GM18517 (cell line): ENCODE data around the gene GALNT18.

ENCODE experiments used
- ATAC-seq: cut with Tn5 transposase; IDR thresholded peaks from one replicate; pipeline ENCODE4 v1.9.1; 2021; ENCODE audit warnings: mild to moderate bottlenecking, moderate library complexity; ENCODE audit not compliant: unreplicated experiment

Gene GALNT18

DNA sequence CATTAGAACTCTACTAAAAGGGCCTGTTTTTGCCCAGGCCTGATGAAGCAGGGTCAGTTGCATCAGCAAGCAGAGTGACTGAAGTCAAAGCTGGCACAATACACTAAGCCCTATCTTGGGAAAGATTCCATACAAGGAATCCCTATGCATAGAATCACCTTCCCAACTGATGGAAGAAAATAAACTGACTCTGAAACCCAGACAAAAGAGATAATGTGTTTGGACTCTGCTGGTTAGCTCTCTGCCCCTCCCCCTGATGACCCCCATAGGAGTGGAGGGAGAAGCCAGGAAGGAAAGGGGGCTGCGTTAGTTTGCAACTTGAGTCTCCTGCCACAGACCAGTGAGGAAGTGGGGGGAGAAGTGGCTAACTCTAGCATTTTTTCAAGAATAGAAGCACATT, 32.9 kb downstream of the GALNT18 start:
- no peak for ATAC-seq

DNA sequence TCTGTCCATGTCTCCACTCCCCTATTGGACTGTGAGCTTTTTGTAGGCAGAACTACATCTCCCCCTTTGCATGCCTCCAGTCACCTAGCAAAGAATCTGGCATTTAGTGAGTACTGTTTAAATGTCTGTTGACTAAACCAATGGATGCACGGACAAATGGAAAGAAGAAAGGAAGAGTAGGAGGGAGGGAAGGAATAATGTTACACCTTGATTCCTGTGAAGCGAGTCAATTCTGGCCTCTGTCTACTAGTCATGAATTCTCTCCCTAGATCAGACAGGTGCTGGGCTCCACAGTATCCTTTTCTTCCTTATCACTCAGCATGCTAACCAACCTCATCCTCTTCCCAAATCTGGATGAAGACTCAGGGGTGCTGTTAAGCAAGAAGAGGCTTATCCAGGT, 33.6 kb downstream of the GALNT18 start:
- no peak for ATAC-seq

- ATAC-seq, result no peak
Observed at GRCh38 chr11:11587122-11587521, 34.7 kb downstream of the GALNT18 start.

DNA sequence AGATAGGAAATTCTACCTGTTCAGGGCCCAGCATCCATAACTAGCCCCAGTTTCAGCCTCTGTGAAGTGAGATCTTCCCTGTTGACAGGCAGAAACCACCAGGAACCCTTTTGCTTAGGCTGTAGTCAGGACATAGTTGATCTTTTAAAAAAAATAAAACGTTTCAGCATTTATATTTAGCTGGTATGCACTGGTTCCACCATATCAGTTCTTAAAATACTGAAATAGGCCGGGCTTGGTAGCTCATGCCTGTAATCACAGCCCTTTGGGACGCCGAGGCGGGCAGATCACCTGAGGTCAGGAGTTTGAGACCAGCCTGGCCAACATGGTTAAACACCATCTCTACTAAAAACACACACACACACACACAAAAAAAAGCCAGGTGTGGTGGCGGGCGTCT, 35.3 kb downstream of the GALNT18 start:
- ATAC-seq, result no peak

- no peak for ATAC-seq
Observed at GRCh38 chr11:11584937-11585336, 36.9 kb downstream of the GALNT18 start.

- no peak for ATAC-seq
Observed at GRCh38 chr11:11584530-11584810, 37.3 kb downstream of the GALNT18 start.

DNA sequence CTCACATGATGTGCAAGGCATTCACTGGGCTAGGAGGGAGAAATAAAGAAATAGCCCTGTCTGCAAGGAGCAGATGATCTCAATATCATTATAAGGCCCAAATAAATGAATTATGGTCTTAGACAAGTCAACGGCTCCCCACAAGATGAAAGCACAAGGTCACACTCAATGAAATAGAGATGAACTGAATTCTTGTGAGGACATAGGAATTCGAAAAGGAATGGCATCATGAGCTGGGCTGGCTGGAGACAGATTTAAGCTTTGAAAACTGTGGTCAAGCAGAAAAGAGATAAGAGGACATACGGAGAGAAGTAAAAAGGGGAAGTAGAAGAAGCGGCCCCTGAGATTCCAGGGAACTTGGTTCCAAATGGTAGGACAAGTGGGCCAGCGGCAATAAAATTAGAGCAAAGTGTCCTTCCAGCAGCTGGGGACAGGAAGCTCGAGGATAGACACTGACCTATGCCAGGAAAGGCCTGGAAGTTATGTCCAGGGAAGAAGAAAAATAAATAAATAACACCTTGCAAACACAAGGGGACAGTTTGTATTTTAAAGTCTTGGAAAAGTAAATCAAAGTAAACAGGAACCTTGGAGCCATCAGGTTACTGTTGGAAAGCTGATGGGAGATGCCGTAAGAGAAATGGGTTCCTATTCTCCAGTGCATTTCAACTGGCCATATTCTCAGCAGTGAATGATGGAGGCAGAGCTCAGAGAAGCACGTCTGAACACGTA, 37.8 kb downstream of the GALNT18 start:
- ATAC-seq, result no peak

DNA sequence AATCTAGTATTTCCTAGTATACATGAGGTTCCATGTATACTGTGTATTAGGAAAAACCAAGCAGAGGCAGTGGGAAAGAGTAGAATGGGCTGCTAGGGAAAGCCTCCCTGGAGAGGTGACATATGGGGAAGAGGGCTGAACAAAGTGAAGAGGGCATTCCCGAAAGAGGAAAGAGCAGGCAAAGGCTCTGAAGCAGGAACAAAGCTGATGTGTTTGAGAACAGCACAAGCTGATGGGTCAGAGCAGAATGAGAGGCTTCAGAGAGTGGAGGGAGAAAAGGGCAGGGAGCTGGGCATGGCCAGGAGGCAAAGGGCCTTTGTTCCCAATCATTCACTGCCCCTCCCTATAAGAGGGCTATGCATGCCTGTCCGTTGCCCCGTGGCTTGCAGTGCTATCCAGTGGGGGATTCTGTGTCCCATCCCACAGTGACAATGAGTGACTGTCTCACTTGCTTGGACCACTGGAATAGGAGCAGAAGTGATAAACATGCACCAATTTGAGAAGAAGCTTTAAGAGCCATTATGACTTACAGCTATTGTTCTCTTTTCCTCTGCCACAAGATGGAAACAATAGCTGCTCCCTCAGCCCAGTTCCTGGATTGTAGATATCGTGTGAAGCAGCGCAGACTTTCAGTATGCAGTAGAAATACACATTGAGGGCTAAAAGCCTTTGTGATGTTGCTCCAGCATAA, 39.6 kb downstream of the GALNT18 start:
- no peak for ATAC-seq

DNA sequence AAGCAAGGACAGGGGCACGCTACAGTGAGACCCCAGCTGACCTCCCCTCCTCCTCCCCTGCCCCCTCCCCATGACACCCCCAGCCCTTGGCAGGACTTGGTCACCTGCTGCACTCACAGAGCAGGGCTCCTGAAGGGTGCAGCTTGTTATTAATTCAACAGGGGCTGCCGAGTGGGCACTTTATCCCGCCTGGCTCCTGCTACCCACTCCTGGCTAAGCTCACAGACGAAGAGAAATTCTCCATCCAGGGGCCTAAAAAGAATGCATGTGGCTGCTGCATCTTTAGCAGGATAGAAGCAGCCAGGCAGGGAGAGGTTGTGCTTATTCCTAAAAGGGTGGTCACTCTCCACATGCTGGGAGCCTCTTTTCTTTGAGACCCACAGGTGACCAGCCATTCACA, 40.3 kb downstream of the GALNT18 start:
- ATAC-seq, result no peak

DNA sequence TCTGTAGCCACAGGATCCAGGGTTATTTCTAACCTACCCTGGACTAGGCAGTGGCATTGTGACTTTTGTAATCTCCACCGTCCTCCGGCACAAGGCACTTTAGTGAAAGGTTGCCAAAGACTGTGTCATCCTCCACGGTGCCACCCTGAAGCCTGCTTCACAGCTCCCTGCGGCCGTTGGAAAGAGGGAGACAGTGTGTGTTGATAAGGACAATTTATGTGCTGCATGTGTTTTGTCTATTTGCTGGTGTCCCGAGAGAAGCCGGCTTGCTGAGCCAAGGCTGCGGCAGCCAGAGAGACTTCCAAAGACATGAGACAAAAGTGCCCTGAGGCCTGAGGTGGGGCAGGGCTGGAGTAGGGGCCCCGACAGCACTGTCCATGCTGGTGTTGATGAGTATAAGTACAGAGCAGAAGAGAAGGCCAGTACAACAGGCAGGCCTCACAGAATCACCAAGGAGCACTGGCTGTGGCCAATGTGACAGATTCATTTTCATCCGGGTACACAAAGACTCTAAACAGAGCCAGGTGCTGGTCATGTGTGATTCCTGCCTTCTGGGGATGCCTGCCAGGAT, 40.9 kb downstream of the GALNT18 start:
- no peak for ATAC-seq

- ATAC-seq, result no peak
Observed at GRCh38 chr11:11580012-11580411, 41.8 kb downstream of the GALNT18 start.

DNA sequence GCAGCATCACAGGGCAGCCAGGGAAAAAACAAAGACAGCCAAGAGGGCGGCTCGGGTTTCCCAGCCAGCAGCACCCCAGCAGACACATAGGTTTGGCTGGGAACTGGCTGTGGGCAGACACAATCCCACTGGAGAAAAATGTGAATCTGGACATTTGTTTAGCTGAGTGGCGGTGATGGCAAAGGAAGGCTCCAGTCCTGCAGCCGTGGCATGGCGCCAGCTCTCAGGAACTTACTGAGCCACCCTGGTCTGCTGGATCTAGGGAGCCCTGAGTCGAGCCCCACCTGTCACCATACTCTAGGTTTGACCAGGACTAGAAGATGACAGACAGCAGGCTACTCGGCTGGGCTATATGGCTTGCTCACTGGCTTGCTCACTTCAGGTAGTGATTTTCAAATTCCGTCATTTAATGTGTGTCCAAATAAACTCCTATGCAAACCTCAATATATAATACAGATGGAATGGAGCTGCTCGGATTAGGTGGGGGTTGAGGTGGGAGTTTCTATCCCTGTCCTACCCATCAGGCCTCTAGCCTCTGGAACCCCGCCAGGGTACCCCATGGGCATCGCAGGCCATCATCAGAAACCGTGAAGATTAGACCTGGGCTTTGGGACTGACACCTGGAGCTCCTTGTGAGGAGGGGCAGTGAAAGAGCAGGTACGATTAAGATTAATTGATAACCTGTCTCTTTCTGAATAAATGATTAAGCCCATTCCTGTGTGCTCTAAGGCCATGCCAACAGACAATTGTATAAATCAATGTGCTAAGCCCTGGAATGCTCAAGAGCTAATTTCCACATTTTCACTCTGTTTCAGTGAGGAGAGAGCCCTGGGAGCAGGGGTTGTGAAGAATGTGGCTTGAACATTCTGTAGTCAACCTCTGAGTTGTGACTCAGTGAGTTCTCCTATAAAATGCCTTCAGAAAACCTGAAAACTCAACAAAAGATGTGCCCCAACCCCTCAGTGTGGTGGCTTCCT, 42.5 kb downstream of the GALNT18 start:
- no peak for ATAC-seq

- ATAC-seq, result no peak
Observed at GRCh38 chr11:11577932-11578911, 43.6 kb downstream of the GALNT18 start.

DNA sequence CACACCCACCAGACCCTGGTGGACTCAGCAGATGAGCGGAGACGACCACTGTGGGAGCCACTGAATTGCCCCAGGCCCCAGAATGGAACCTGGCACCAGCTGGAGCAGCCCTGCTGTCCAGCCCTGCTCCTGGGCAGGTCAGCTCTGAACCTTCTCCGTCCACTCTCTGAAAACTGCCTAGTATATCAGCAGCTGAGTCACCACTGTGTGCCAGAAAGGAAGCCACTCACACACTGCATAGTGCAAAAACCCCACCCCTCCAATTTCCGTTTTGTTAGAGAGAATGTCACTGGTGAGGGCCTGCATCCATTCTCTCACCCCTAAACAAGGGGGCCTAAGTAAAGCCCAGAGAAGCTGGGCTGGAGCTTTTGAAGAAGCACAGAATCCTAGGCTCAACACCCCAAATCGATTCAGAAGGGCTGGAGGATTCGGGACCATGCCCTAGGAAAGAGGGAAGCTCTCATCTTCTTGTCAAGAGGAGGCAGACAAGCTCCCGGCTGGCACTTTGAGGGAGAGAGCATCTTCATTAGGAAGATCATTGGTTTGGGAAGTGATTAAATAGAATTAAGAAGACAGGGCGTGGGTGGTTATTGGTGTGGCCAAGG, 44.5 kb downstream of the GALNT18 start:
- no peak for ATAC-seq

DNA sequence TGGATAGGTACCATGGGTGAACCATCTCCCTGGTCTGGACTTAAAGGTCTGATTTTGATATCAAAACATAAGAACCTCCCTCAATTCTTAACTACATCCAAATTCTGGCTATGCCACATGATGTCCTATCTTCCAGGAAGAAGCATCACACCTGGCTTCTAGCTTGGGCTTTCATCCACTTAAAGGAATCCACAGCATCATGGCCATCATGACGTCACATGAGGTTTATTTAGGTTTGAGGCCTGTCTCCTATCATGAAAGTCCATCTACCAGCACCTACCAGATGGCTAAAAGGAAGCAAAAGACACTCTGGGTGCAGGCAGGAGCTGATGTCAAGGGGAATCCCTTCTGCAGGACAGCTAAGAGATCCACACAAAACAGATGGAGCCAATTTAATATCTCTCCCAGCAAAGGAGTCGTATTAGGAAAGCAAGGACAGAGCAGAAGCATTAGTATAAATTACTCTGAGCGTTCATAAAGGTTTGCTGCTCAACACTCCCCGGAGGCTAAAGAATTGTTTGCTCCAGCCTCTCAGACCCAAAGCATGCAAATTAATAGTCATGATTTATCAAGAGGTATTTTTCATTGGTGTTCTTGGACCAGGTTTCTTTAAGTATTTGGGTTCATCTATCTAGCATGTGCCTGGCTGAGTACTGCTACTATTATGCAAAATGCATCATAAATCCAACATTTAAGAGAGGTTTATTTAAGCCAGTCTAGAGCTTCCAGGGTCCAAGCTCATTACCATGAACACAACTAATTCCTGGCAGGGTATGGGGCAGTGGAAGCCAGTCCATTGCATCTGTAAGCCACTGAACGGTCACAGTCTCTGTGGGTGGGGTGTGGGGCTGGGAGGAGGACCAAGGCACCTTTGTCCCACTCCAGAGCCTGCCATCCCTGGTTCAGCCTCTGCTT, 47.2 kb downstream of the GALNT18 start:
- no peak for ATAC-seq

DNA sequence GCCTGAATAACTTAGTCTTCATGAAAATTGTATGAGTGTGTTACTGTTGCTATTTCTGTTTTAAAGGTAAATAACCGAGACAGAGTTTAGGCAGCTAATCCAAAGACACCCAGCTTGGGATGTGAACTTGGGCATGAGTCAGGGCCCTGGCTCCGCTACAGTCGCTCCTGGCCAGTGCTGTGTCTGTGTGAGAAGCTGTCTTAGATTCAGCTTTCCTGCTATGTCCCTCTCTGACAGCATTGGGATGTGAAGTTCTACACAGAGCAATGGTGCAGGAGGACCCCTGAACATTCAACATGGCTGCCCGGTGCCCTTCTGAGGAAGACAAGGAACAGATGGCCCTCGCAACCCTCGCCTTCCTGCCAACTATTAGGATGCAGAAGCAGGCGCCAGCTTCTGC, 49.4 kb downstream of the GALNT18 start:
- no peak for ATAC-seq

DNA sequence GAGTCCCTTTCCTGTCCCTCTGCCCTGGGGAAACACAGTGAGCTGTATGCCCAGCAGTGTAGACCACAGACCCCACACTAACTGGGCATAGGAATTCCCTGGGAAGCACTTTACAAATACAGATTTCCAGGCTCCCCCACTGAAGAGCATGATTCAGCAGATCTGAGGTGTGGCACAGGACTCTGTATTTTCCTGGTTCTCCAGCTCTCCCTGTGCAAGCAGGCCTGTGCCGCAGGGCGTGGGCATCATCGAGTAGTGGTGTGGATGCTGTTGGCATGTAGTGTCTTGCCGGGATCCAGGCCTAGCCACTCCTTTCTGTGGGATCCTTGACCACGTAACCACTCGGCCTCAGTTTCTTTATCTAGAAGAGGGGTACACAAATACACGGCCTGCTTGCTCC, 49.9 kb downstream of the GALNT18 start:
- ATAC-seq, result no peak

DNA sequence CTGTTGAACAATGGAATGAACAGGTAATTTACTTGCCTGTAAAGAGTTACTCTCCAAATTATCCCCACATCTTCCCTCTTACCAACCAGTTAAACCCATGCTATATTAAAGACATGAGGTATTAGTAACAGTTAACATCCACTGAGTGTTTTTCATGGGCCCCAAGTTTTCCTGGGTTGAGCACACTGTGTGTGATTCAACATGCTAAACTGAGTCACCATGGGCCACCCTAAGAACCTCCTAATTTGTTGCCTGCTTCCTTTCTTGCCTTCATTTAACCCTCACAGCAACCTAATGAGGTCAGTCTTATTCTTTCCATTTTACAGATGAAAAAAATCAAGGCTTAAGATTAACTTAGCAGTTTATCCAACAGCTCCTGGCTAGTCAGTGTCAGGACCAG, 51.0 kb downstream of the GALNT18 start:
- no peak for ATAC-seq
